Esophagus muscularis mucosa (tissue), 3 donors: ENCODE data around the gene SLC9A6.

Experiments used
- POLR2AphosphoS5 ChIP-seq, 2 donors: sonication (generic); formaldehyde crosslinking; IDR thresholded peaks; one replicate each; pipeline ENCODE4 v1.6.1; 2017; ENCODE audit warnings: antibody characterized with exemption in 2 of 2
- TF ChIP-seq, protein P1 (sequence below), 3 experiments: fragments of 200-600 bp in 2 of 3; fragments of 450-650 bp in 1 of 3; sonication (generic) in 2 of 3; IDR thresholded peaks; one replicate each; pipeline ENCODE4 v1.5.1; 2017 to 2019; ENCODE audit warnings: antibody characterized with exemption in 3 of 3, mild to moderate bottlenecking in 2 of 3, moderate library complexity in 1 of 3

DNA sequence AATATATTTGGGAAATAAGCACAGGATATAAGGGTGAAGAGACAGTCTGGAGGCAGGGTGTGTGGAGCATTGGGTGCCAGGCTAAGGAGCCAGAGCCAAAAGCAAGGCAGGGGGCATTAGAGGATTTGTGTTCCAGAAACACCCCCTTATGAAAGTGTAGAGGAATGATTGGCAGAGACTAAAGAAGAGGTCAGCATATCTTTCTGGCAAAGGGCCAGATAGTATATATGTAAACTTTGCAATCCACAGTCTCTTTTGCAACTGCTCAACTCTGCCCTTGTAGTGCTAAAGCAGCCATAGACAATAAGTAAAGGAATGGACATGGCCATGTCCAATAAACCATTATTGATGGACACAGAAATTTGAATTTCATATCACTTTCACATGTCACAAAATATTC lies 3.6 kb upstream of the SLC9A6 start:
- TF ChIP-seq POLR2AphosphoS5 (IDR thresholded peaks at IDR 0.05): no peak
- TF ChIP-seq, protein P1, sequence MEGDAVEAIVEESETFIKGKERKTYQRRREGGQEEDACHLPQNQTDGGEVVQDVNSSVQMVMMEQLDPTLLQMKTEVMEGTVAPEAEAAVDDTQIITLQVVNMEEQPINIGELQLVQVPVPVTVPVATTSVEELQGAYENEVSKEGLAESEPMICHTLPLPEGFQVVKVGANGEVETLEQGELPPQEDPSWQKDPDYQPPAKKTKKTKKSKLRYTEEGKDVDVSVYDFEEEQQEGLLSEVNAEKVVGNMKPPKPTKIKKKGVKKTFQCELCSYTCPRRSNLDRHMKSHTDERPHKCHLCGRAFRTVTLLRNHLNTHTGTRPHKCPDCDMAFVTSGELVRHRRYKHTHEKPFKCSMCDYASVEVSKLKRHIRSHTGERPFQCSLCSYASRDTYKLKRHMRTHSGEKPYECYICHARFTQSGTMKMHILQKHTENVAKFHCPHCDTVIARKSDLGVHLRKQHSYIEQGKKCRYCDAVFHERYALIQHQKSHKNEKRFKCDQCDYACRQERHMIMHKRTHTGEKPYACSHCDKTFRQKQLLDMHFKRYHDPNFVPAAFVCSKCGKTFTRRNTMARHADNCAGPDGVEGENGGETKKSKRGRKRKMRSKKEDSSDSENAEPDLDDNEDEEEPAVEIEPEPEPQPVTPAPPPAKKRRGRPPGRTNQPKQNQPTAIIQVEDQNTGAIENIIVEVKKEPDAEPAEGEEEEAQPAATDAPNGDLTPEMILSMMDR (IDR thresholded peaks at IDR 0.05): no peak
